CD4-positive, alpha-beta T cell treated with Interleukin-1 beta for 1 hour (primary cell): ENCODE results near the gene TMCO4.
A peak's percentile ranks its signal among the peaks of the same experiment; 100 is the strongest.

ENCODE experiments used
- DNase-seq, 2 donors: peaks; one replicate each; pipeline ENCODE4 v3.0.0-alpha.2; 2020 to 2022

The TMCO4 gene

DNA sequence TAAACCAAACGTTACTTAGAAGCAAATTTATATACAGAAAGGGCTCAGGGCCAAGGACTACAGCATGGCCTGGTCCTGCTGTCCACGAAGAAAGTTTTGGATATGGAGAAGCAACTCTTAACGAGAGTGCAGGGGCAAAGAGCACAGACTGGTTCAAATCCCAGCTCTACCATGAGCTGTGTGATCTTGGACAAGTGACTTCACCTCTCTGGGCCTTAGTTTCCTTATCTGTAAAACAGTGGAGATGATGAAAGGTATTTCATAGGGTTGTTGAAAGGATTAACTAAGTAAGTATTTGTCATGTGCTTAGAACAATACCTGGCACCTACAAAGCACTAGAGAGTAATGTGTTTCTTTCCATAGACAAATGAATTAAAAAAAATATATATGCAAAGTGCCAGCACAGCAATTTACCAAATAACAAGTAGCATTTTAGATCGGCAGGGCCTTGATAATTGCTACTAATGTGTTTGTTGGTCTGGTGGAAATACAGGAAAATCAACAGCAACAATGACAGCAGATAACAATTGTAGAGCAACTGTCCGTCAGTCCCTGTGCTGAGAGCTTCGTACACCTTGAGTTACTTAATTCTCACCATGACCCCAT lies 25.4 kb downstream of the TMCO4 start:
- no peak for DNase-seq

- no peak for DNase-seq
These were observed 26.2 kb downstream of the TMCO4 start for GRCh38 chr1:19773485-19773884.

DNA sequence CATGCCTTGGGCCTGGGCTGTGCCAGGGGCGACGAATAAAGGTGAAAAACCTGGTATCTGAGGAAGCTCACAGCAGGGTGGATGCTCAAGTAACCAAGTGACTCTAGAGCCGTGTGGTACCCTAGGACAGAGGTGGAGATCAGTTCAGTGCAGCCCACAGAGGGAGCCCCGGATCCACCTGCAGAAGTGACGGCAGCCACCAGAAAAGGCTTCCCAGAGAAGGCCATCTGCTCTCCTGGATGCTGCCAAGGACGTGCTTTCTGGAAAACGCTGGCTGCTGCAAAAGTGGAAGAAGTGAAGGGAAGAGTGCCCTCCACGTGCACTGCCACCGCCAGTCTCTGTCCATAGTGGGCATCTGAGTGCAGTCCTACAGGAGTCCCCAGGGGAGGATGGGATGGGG lies 27.7 kb downstream of the TMCO4 start:
- DNase-seq = no peak

DNA sequence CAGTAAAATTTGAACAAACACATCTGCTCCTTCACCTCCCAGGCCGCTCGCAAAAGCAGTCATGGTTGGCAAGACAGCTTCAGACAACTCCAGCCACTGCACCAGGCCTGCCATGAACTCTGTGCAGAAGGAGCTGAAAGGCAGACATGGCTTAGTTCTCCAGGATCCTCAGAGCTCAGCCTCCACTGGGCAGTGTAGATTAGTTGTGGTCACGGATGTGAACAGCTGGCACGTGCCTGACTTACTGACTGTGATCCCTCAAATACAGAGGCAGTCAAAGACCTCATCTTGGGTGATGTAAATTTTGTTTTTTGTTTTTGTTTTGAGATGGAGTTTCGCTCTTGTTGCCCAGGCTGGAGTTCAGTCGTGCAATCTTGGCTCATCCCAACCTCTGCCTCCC lies 28.4 kb downstream of the TMCO4 start:
- no peak for DNase-seq

DNA sequence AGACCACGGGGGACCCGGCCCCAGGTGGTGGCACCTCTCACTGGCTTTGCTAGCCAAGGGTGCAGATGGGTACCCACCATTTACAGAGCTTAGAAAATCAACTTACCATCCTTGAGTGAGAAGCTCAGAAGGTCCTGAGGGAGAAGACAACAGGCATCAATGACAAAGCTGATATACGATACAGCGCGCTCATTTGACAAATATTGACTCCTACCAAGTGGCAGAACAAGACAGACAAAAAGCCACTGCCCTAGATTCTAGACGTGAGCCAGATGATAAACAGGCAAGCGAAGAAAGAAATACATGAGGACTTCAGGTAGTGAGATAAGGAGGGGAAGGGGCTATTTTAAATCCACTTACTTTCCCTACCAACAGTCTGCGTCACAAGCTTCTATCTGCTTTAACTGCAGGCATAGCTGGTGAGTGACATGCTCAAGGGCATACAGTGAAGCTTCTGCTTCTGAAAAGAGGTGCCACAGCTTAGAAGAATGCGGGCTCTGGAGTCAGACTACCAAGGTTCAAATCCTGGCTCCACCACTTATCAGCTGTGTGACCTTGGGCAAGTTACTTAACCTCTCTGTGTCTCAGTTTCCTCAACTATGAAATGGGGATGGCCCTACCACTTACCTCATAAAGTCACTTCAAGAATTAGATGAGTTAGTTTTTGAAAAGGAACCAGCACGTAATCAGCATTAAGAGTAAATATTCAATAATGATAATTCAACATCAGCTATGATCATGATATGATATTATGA lies 29.1 kb downstream of the TMCO4 start:
- no peak for DNase-seq

DNA sequence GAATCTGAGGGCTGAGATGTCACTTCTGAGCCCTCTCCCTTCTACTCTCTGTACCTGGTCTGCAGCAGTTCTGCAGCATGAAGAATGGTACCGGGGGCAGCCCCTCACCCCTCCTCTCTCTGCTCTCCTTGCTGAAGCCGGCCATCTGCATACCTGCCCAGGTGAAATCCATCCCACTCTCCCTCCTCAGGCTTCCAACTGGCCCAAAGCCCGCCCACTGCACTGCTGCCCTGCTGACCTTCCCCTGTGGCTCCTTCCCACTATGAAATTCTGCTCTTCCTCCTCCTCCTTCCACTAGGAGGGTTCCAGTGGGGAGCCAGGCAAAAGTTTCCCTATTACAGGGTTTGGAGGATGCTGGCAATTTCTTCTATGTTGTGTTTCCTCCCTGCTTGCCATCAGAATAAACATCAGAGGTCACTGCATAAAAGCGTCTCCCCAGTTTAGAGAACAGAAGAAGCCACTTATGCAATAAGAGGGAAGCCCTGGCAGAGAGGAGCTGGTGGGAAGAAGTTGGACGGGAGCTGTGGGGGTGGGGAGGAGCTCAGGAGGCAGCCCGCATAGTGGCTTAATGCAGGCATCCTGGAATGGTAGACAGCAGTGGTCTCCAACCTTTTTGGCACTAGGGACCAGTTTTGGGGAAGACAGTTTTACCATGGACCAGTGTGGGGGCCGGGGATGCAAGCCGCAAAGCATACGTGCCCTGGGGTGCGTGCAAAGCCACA lies 30.3 kb downstream of the TMCO4 start:
- no peak for DNase-seq

DNA sequence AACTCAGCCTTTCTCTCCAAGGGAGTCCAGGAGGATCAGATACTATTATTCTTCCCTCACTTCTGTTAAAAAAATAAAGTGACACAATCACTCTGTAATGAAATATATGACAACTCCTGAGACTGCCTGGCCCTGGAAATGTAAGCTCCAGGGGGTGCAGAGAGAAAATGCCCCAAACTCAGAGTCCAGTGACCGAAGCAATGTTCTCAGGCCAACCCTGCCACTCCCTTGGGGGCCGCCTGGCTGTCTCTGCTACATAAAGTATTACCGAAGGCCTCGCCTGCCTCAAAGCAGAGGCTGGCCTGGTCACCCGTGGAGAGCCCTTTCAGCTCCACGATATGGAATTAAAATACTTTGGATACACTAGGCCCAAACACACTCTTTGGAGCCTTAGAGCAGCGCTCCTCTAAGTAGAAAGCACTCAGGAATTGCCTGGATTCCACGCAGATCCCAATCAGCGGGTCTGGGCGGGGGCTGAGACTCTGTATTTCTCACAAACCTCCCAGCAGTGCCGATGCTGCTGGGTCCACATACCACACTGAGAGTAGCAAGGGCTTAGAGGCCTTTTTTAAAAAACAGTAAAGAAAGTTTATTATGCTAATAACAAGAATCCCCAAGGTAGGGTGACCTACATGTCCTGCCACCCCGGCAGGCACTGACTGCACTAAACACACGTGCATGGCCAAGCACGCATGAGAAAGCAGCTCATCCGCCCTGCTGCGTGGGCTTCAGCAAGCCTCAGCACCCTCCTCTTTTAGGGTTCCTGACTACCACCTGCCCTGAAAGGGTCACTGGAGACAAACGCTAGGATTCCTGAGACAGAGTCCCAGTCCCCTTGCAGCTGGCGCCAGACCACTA lies 31.1 kb downstream of the TMCO4 start:
- DNase-seq = no peak

GRCh38 chr1:19765623-19766022 lies 34.1 kb downstream of the TMCO4 start:
- DNase-seq = no peak

GRCh38 chr1:19764848-19765247 lies 34.9 kb downstream of the TMCO4 start:
- DNase-seq = no peak

DNA sequence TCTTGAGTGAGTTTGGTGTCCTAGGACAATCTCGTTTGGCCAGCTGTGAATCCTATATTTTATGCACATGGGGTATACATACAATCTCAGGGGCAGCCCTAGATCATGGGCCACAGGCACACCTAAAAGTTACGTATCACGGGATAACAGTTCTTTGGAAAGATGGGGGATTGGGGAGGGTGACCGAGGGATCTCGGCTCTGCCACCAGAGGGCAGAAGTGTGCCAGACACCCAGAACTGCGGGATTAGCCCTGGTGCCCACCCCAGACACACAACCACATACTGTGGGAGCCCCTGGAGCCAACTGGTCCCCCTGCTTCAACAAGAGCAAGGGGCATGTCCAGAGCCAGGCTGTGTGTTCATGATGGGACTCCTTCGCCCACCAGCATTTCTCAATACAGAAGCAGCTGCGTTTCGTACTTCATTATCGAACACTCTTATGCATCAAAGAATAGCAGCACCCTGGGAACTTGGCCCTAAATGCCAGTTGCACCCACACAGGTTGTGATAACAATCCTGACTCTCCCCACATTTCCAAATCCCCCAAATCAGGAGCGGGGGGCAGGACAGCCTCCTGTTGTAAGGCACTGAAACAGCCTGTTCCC lies 37.4 kb downstream of the TMCO4 start:
- peak; percentile 4 to 17 for DNase-seq

DNA sequence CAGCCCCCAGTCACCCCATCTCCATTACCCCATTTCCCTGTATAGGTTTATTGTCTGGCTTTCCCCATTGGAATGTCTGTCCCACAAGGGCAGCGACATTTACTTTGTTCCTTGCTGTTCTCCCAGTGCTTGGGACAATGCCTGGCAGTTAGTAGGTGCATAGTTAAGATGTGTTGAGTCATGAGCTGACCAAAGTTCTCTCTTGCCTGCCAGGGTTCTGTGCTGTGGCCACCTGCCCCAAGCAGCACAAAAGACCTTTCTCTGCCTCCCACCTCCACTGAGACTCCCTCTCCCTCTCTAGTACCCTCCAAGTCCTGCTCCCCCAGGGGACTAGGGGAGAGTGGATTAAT lies 40.0 kb downstream of the TMCO4 start:
- DNase-seq = no peak

DNA sequence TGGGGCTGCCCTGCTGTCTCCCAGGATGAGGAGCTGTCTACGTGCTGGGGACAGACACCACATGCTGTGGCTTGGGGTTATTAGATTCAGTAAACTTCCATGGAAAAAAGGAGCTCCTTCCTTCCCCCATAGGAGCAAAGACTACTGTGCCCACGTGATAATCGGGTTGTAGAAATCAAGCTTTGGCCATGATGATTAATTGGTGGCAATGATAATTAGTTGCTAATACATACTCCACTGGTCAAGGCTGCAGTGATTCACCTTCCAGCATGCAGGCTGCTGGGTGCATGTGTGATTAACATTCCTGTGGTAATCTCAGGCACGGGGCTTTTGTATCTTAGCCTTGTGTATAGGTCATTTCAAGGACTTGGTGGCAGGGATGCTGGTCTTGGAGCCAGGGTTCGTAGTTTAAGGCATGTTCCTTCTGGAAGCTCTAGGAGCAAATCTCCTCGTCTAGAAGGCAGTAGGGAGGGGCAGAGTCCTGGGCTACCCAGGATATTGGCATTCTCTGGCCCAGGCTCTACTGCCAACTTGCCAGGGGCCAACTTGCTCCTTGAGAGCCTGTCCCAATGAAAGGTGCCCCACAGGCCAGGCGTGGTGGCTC lies 41.4 kb downstream of the TMCO4 start:
- no peak for DNase-seq

GRCh38 chr1:19757641-19758040 lies 42.1 kb downstream of the TMCO4 start:
- DNase-seq = no peak

DNA sequence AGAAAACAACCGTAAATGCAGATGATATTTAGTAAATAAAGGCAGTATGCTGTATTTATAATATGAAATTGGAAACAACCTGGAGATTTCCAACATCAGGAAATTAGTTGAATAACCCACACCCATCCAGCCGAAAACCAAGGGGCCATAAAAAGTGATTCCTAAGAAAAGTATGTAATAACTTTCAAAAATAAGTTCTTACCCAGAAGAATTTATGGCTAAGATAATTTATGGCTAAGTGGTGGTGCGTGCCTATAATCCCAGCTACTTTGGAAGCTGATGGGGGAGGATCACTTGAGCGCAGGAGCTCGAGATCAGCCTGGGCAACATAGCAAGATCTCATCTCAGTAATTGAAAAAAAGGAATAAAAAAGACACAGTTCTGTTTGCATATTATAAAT lies 43.2 kb downstream of the TMCO4 start:
- DNase-seq = no peak

DNA sequence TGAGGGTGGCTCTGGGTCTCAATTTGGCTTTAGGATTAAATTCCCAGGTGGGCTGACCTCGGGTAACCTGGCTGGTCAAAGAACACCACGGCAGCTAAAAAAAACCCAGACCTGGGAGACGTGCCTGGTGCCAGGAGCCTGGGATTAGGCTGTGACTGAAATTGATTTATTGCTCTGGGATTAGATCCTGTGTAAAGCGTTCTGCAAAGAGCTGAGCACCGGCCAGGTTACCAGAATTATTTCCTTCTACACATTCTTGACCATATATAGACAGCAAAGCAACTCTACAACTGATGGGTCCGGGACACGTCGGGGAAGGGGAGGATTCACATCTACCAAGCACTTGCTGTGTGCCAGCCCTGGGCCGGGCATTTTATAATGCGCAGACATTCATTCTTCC lies 45.2 kb downstream of the TMCO4 start:
- DNase-seq = no peak

DNA sequence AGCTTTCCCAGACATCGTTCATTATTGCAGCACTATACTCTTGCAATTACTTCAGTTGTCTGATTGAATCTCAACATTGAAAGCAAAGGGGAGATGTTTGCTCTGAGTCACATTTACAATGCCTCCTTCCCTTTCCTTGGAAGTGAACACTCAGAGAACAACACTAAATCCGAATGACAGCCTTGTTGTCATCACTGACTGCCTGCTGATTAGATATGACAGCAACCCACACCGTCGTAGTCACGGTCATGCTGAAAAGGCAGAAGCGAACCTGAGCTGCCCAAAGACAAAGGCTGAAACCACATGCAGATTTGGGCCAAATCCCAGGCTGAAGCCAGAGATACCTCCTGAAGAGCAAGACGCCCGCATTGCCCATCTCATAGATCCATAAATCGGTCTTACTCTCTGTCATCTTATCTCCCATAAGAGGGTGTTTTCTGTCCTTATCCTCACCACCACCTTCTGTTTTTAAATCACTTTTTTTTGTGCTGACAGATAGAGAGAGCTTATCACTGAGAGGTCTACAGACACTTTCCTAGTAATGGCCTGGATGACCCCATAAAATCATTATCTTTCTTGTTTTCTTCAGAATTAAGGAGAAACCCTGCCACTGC lies 47.5 kb downstream of the TMCO4 start:
- no peak for DNase-seq

DNA sequence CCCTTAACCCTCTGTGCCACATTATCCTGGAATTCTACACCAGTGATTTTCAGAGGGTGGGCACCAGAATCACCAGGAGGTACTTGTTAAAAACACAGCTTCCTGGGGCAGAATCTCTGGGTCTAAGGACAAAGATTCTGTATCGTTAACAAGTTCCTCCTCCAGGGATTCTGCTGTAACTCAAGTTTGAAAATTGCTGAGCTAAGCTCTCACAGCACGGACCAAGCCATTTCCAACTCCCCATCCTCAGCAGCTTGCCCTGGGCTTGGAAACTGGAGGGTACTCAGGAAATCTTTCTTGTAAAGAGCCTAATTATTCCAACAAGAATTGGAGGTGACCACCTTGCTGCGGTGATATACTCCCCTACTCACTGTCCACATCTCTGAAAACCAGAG lies 48.8 kb downstream of the TMCO4 start:
- no peak for DNase-seq

DNA sequence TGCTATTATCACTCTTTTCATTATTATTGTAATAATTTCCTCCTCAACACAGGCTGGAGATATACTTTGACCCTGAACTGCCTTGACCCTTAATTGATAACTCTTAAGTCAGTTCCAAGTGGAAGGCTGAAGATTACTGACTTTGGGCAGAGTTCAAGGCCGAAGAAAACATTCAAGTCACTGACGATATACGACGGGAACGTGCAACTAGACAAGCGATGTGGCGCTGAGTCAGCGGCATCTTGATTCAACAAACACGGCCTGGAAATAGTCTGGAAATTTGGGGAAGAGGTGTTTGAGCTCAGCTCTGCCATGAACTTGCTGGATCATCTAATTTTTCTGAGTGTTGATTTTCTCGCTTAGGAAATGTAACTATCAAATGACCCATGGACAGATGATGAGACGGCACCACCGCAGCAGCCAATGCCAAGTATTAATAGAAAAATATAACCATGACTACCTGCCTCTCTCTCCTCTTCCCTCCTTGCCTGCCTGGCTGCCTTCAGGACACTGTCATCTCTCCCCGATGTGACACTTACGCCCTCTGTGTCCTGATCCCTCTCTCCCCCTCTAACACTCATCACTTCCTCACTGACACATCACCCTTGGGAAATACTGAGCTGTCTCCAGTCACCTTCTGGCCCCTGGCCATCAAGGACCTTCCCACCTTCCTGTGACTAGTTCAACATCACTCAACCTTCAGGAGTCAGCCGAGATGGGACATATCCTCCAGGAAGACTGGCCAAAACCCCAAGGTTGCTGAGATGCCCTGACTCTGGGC lies 49.4 kb downstream of the TMCO4 start:
- DNase-seq = no peak

GRCh38 chr1:19749685-19750084 lies 50.0 kb downstream of the TMCO4 start:
- DNase-seq = no peak

DNA sequence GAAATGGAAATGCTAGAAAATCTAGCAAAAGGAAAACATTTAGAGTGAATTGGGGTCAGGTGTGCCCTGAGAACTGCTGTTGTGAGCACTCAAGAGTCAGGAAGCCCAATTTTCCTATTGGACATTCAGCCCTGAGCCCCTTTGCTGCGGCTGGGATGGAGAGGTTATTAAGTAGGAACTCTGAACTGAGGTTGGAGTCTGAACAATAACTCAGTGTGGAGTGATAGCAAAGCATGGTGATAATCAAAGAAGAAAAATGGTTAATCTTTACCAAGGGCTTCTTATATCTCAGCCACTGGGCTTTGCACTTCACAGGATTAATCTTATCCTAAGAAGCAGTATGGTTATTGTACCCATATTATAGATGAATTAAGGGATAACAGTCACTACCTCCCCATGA lies 52.0 kb downstream of the TMCO4 start:
- no peak for DNase-seq

DNA sequence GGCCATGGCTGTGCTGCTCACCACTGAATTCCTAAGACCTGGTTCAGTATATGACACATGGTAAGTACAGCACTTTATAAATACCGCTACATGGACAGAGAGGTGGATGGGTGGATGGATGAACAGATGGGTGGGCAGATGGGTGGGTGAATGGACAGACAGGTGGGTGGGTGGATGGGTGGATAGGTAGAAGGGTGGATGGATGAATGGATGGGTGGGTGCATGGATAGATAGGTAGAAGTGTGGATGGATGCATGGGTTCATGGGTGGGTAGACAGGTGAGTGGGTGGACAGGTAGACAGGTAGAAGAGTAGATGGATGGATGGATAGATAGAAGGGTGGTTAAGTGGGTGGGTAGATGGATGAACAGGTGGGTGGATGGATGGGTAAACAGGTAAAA lies 54.8 kb downstream of the TMCO4 start:
- DNase-seq = no peak
